K562 (cell line): ENCODE measurements around the gene IL1RL1. TPM values are rescaled to one million over a fixed set of nuclear protein-coding genes. Genes with fewer than 3 reads are reported as not detected.

ENCODE experiments used
- BCL6 ChIP-seq: fragments of 250-450 bp; sonication (Bioruptor Pico); IDR thresholded peaks from 2 replicates; pipeline ENCODE4 v1.4.0; 2020
- CREB1 ChIP-seq, 2 experiments: sonication (generic) in 1 of 2; formaldehyde crosslinking in 1 of 2; IDR thresholded peaks; 2 replicates each; pipeline versions ENCODE4 v1.6.1 to v1.8.0; 2012 to 2022; ENCODE audit warnings: inconsistent platforms in 1 of 2, mild to moderate bottlenecking in 1 of 2, missing genetic modification reagents in 1 of 2, moderate library complexity in 1 of 2
- CREB3L1 ChIP-seq: fragments of 450-650 bp; IDR thresholded peaks from 2 replicates; pipeline ENCODE4 v1.6.1; 2014; ENCODE audit warnings: low read depth, mild to moderate bottlenecking, moderate library complexity, borderline replicate concordance
- CREM ChIP-seq: IDR thresholded peaks from 2 replicates; pipeline ENCODE4 v1.6.1; 2014; ENCODE audit warnings: antibody characterized with exemption, low read depth
- ESRRA ChIP-seq: fragments of 450-650 bp; IDR thresholded peaks from 2 replicates; pipeline ENCODE4 v1.6.1; 2014; ENCODE audit warnings: low read depth, mild to moderate bottlenecking, moderate library complexity, borderline replicate concordance
- HDAC1 ChIP-seq, 2 experiments: fragments of 450-650 bp; IDR thresholded peaks; 2 replicates each; pipeline ENCODE4 v1.6.1; 2016 to 2017; ENCODE audit warnings: inconsistent platforms in 1 of 2, mild to moderate bottlenecking in 1 of 2, moderate library complexity in 1 of 2
- HEY1 ChIP-seq: fragments of 250-450 bp; sonication (Bioruptor Pico); IDR thresholded peaks from 2 replicates; pipeline ENCODE4 v1.5.0; 2020; ENCODE audit warnings: mild to moderate bottlenecking, moderate library complexity, borderline replicate concordance
- LEF1 ChIP-seq: fragments of 450-650 bp; IDR thresholded peaks from 2 replicates; pipeline ENCODE4 v1.6.1; 2016; ENCODE audit warnings: mild to moderate bottlenecking
- MTF1 ChIP-seq: fragments of 250-450 bp; sonication (Bioruptor Pico); IDR thresholded peaks from 2 replicates; pipeline ENCODE4 v1.9.0; 2021; ENCODE audit warnings: moderate library complexity, mild to moderate bottlenecking, inconsistent platforms, borderline replicate concordance
- NFRKB ChIP-seq: fragments of 450-650 bp; IDR thresholded peaks from 2 replicates; pipeline ENCODE4 v1.6.1; 2016; ENCODE audit warnings: low read depth
- SPI1 ChIP-seq: IDR thresholded peaks from 2 replicates; pipeline ENCODE4 v1.6.1; 2011; ENCODE audit warnings: low read depth, low read length, control low read depth, borderline replicate concordance
- TCF7L2 ChIP-seq: fragments of 150-350 bp; IDR thresholded peaks from 2 replicates; pipeline ENCODE4 v1.6.1; 2016; ENCODE audit warnings: low read depth, mild to moderate bottlenecking, low read length, moderate library complexity
- TEAD2 ChIP-seq: fragments of 450-650 bp; IDR thresholded peaks from 2 replicates; pipeline ENCODE4 v1.6.1; 2016; ENCODE audit warnings: missing genetic modification characterization, control low read depth, missing compliant biosample characterization
- ZKSCAN3 ChIP-seq: fragments of 250-450 bp; sonication (Bioruptor Pico); IDR thresholded peaks from 2 replicates; pipeline ENCODE4 v1.4.0; 2020
- ZNF282 ChIP-seq: sonication (generic); formaldehyde crosslinking; IDR thresholded peaks from 2 replicates; pipeline ENCODE4 v1.8.1; 2023; ENCODE audit warnings: missing genetic modification reagents
- ZNF780A ChIP-seq: fragments of 250-450 bp; sonication (Bioruptor Pico); IDR thresholded peaks from 2 replicates; pipeline ENCODE4 v1.5.0; 2021; ENCODE audit warnings: mild to moderate bottlenecking
- polyA plus RNA-seq, 8 experiments: library from polyadenylated mRNA; depleted of rRNA in 4 of 8; stranded (reverse) in 5 of 8; unstranded in 3 of 8; fragments of >200 nt; fragmentation: Nextera tagmentation in 2 of 8; fragmentation: Illumina TruSeq in 1 of 8; extraction: Ambion mirVana in 2 of 8; extraction: Trizol in 1 of 8; gene quantifications; 2 replicates each; pipeline versions ENCODE4 v1.2.1 to v1.2.3, GENCODE V29; 2011 to 2014; ENCODE audit warnings: inconsistent platforms in 1 of 8, missing spikeins in 1 of 8
- total RNA-seq, 7 experiments: library from RNA; depleted of rRNA in 6 of 7; stranded (reverse); fragments of >200 nt in 6 of 7; fragmentation: Illumina TruSeq in 2 of 7; extraction: Trizol in 2 of 7; gene quantifications; 2 replicates each; pipeline versions ENCODE4 v1.2.1 to v1.2.3, GENCODE V29; 2011 to 2021; ENCODE audit warnings: low replicate concordance in 1 of 7
- TF ChIP-seq, protein P1 (sequence below): sonication (generic); formaldehyde crosslinking; IDR thresholded peaks from 2 replicates; pipeline ENCODE4 v1.8.0; 2023; ENCODE audit warnings: mild to moderate bottlenecking, missing genetic modification reagents
- TF ChIP-seq, protein P2 (sequence below), 2 experiments: fragments of 450-650 bp in 1 of 2; sonication (generic) in 1 of 2; formaldehyde crosslinking; conservative IDR thresholded peaks; 2 replicates each; pipeline versions ENCODE4 v1.4.0 to v1.8.1; 2020 to 2022; ENCODE audit warnings: mild to moderate bottlenecking in 1 of 2, missing genetic modification reagents in 1 of 2
- TF ChIP-seq, protein P3 (sequence below): fragments of 250-450 bp; sonication (Bioruptor Pico); IDR thresholded peaks from 2 replicates; pipeline ENCODE4 v1.4.0; 2020; ENCODE audit warnings: mild to moderate bottlenecking, moderate library complexity, borderline replicate concordance
- TF ChIP-seq, protein P4 (sequence below): sonication (generic); IDR thresholded peaks from 2 replicates; pipeline ENCODE4 v1.6.1; 2016

IL1RL1 gene
- total and polyA plus RNA-seq, 9 of the 15 experiments (the other 6 are each of a cell fraction or from before 2014, with no cell fraction given) = 0.06 to 3.3 (median 0.59) TPM

GRCh38 chr2:102301867-102302362, 9.4 kb upstream of the IL1RL1 start (continued):
- TF ChIP-seq, protein P1, sequence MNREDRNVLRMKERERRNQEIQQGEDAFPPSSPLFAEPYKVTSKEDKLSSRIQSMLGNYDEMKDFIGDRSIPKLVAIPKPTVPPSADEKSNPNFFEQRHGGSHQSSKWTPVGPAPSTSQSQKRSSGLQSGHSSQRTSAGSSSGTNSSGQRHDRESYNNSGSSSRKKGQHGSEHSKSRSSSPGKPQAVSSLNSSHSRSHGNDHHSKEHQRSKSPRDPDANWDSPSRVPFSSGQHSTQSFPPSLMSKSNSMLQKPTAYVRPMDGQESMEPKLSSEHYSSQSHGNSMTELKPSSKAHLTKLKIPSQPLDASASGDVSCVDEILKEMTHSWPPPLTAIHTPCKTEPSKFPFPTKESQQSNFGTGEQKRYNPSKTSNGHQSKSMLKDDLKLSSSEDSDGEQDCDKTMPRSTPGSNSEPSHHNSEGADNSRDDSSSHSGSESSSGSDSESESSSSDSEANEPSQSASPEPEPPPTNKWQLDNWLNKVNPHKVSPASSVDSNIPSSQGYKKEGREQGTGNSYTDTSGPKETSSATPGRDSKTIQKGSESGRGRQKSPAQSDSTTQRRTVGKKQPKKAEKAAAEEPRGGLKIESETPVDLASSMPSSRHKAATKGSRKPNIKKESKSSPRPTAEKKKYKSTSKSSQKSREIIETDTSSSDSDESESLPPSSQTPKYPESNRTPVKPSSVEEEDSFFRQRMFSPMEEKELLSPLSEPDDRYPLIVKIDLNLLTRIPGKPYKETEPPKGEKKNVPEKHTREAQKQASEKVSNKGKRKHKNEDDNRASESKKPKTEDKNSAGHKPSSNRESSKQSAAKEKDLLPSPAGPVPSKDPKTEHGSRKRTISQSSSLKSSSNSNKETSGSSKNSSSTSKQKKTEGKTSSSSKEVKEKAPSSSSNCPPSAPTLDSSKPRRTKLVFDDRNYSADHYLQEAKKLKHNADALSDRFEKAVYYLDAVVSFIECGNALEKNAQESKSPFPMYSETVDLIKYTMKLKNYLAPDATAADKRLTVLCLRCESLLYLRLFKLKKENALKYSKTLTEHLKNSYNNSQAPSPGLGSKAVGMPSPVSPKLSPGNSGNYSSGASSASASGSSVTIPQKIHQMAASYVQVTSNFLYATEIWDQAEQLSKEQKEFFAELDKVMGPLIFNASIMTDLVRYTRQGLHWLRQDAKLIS = no peak
- TF ChIP-seq HDAC1 (IDR thresholded peaks at IDR 0.05) (no peak), TCF7L2 (no peak), MTF1 (CRISPR knock-in tag) (no peak), ZNF282 (CRISPR knock-in tag) (no peak), TEAD2 (tag) (no peak), CREB3L1 (no peak), ZKSCAN3 (CRISPR knock-in tag) (no peak), LEF1 (no peak), SPI1 (peak; percentile 60; the same call in 1 of the 2 replicates), ZNF780A (CRISPR knock-in tag) (no peak), CREB1 (IDR thresholded peaks at IDR 0.05) (no peak), CREB1 (CRISPR knock-in tag; IDR thresholded peaks at IDR 0.05) (no peak), CREM (peak; percentile 38; the same call in 1 of the 2 replicates), ESRRA (peak; percentile 38; the same call in 1 of the 2 replicates), HEY1 (CRISPR knock-in tag) (no peak), BCL6 (CRISPR knock-in tag) (no peak), NFRKB (no peak)
- TF ChIP-seq, protein P2, sequence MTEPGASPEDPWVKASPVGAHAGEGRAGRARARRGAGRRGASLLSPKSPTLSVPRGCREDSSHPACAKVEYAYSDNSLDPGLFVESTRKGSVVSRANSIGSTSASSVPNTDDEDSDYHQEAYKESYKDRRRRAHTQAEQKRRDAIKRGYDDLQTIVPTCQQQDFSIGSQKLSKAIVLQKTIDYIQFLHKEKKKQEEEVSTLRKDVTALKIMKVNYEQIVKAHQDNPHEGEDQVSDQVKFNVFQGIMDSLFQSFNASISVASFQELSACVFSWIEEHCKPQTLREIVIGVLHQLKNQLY (CRISPR knock-in tag; conservative IDR thresholded peaks at IDR 0.05) = no peak
- TF ChIP-seq, protein P3, sequence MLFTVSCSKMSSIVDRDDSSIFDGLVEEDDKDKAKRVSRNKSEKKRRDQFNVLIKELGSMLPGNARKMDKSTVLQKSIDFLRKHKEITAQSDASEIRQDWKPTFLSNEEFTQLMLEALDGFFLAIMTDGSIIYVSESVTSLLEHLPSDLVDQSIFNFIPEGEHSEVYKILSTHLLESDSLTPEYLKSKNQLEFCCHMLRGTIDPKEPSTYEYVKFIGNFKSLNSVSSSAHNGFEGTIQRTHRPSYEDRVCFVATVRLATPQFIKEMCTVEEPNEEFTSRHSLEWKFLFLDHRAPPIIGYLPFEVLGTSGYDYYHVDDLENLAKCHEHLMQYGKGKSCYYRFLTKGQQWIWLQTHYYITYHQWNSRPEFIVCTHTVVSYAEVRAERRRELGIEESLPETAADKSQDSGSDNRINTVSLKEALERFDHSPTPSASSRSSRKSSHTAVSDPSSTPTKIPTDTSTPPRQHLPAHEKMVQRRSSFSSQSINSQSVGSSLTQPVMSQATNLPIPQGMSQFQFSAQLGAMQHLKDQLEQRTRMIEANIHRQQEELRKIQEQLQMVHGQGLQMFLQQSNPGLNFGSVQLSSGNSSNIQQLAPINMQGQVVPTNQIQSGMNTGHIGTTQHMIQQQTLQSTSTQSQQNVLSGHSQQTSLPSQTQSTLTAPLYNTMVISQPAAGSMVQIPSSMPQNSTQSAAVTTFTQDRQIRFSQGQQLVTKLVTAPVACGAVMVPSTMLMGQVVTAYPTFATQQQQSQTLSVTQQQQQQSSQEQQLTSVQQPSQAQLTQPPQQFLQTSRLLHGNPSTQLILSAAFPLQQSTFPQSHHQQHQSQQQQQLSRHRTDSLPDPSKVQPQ (CRISPR knock-in tag) = no peak
- TF ChIP-seq, protein P4, sequence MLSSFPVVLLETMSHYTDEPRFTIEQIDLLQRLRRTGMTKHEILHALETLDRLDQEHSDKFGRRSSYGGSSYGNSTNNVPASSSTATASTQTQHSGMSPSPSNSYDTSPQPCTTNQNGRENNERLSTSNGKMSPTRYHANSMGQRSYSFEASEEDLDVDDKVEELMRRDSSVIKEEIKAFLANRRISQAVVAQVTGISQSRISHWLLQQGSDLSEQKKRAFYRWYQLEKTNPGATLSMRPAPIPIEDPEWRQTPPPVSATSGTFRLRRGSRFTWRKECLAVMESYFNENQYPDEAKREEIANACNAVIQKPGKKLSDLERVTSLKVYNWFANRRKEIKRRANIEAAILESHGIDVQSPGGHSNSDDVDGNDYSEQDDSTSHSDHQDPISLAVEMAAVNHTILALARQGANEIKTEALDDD = peak; percentile 80
